WTC11 (cell line): ENCODE data around the gene PIK3CB.

Experiments used
- AR ChIP-seq: fragments of 250-450 bp; sonication (Bioruptor Pico); IDR thresholded peaks from 2 replicates; pipeline ENCODE4 v1.9.0; 2021; ENCODE audit warnings: mild to moderate bottlenecking
- CTCF ChIP-seq: fragments of 200-600 bp; IDR thresholded peaks from 2 replicates; pipeline ENCODE4 v1.8.0; 2022; ENCODE audit warnings: antibody characterized with exemption
- E2F1 ChIP-seq: sonication (generic); formaldehyde crosslinking; IDR thresholded peaks from 2 replicates; pipeline ENCODE4 v1.8.0; 2022; ENCODE audit warnings: mild to moderate bottlenecking, missing genetic modification reagents
- MLX ChIP-seq: sonication (generic); formaldehyde crosslinking; IDR thresholded peaks from 2 replicates; pipeline ENCODE4 v1.8.1; 2023; ENCODE audit warnings: mild to moderate bottlenecking, missing genetic modification reagents, moderate library complexity

GRCh38 chr3:138801792-138802191 lies 32.9 kb downstream of the PIK3CB start:
- TF ChIP-seq E2F1 (CRISPR knock-in tag) = no peak
- TF ChIP-seq CTCF = no peak
- TF ChIP-seq MLX (CRISPR knock-in tag) = no peak
- no peak for TF ChIP-seq AR (CRISPR knock-in tag)
